Brain microvascular endothelial cell (primary cell): ENCODE data around the gene EPB41.
A peak's percentile ranks its signal among the peaks of the same experiment; 100 is the strongest.

Experiments used
- DNase-seq: peaks from one replicate; pipeline ENCODE4 v3.0.0-alpha.2; 2020
- H3K27ac ChIP-seq: fragments of 250-450 bp; sonication (Bioruptor Pico); 2 replicates; pipeline ENCODE4 v1.5.1; 2020; ENCODE audit warnings: mild to moderate bottlenecking, moderate library complexity
- H3K27me3 ChIP-seq: fragments of 250-450 bp; sonication (Bioruptor Pico); replicated peaks from 2 replicates; pipeline ENCODE4 v1.5.1; 2020; ENCODE audit warnings: mild to moderate bottlenecking
- H3K36me3 ChIP-seq: fragments of 250-450 bp; sonication (Bioruptor Pico); replicated peaks from 2 replicates; pipeline ENCODE4 v1.5.1; 2020; ENCODE audit warnings: mild to moderate bottlenecking
- H3K4me3 ChIP-seq: 2 replicates; pipeline ENCODE4 v1.5.1; 2011; ENCODE audit warnings: low read depth, mild to moderate bottlenecking, control low read depth, low read length, moderate library complexity
- in situ Hi-C: cut with HindIII; loops from 2 replicates; pipeline ENCODE4 v1.10.0; 2017; ENCODE audit warnings: low sequenced_read_pairs, low pct_ligation_motif_present
- TF ChIP-seq, protein P1 (sequence below): IDR thresholded peaks from 2 replicates; pipeline ENCODE4 v1.5.1; 2011; ENCODE audit warnings: low read depth, mild to moderate bottlenecking, moderate library complexity, low read length, control low read depth, inconsistent platforms; ENCODE audit errors: missing control alignments

EPB41 gene

DNA sequence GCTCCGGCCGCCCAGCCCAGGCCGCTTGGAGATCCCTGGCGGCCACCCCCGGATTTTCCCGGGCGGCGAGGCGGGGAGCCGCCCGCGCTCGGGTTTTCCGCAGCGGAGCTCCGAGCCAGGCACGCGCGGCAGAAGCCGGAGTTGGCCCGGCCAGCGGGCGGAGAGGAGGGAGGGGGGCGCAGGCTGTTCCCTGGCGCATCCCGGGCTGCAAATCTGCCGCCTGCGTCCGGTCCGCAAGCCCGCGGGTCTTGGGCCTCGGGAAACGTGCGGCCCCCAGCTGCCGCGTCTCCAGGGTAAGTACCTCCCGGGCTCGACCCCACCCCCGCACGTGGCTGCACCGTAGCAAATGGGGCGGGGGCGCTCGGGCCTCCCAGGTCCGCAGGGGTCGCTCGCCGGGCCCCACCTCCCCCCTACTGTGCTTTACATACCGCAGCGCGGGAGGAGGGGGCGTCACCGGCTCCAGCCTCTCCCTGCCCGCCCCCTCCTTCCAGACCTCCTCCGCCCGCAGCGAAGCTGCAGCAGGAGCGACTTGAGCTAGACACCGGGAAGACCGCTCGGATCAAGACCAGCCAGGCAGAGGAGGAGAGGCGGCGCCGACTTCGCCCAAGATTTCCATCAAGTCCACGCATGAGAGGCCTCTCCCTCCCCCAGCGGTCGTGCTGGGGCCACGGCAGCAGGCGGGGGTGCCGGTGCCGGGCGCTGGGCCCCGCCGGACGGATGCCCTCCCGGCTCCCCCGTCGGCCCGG, 207.7 kb downstream of the EPB41 start:
- Histone ChIP-seq H3K36me3 (no peaks in the 10 kb centered on the region), H3K27me3 (no peaks in the 10 kb centered on the region), H3K4me3 (peak overlapping the region; percentile 59), H3K27ac (no peak overlapping the region)
- DNase-seq, result no peak
- TF ChIP-seq, protein P1, sequence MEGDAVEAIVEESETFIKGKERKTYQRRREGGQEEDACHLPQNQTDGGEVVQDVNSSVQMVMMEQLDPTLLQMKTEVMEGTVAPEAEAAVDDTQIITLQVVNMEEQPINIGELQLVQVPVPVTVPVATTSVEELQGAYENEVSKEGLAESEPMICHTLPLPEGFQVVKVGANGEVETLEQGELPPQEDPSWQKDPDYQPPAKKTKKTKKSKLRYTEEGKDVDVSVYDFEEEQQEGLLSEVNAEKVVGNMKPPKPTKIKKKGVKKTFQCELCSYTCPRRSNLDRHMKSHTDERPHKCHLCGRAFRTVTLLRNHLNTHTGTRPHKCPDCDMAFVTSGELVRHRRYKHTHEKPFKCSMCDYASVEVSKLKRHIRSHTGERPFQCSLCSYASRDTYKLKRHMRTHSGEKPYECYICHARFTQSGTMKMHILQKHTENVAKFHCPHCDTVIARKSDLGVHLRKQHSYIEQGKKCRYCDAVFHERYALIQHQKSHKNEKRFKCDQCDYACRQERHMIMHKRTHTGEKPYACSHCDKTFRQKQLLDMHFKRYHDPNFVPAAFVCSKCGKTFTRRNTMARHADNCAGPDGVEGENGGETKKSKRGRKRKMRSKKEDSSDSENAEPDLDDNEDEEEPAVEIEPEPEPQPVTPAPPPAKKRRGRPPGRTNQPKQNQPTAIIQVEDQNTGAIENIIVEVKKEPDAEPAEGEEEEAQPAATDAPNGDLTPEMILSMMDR, result no peak
- in situ Hi-C loops, result no loop called here

DNA sequence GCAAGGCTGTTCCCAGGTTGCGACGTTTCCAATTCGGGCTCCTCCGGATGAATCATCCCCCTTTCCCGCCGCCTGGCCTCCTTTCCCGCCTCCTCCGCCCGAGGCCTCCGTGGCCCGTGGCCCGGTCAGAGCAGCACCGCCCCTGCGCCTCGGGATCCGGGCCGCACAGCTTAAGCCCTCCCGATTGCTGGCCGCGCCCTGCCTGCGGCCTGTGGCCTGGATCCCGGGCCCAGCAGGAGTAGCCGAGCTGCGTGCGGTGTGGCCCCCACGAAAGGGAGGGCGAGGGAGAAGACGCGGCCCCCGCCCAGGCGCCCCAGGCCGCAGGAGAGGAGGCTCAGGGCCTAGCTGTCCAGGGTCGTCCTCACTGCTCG, 208.3 kb downstream of the EPB41 start:
- no peaks in the 10 kb centered on the region for H3K27me3 ChIP-seq
- TF ChIP-seq, protein P1, result no peak
- H3K27ac ChIP-seq, result no peak overlapping the region
- peak overlapping the region; percentile 59 for H3K4me3 ChIP-seq
- DNase-seq, result no peak
- no peaks in the 10 kb centered on the region for H3K36me3 ChIP-seq
- in situ Hi-C loops, result no loop called here

DNA sequence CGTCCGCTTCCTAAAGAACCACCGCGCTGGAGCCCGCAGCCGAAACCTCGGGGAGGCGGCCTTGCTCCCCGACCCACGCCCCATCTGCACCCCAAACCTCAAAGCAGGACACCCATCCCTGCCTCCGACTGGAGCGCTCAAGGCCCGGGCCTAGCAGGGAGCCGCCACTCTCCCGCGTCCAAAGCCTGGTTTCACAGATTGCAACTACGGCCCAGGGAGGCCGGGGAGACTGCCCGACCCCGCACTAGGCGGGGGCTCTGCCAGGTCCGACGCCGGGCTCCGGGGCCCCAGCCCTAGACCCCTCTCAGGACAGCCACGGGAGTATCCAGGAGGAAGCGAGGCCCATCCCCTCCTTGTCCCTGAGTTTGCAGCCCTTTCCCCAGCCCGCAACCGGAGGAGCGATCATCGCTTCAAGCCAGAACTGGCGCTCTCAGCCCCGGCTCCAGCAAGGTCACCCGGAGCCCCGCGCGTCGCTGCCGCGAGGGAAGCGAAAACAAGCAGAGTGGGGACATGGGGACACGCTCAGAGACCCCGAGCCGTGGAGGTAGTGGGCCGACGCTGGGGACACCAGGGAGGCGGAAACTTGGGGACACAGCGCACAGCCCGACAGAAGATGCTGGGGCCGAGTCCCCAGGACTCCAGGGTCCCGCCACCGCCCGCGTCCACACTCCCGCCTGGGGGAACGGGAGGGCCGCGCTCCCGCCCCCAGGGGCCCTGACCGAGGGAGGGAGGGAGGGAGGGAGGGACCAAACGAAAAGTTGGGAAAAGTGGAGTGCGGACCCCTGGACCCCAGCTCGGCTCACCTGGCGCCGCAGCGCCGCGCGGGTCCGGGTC, 208.9 kb downstream of the EPB41 start:
- H3K4me3 ChIP-seq, result peak overlapping the region; percentile 59
- H3K27ac ChIP-seq, result no peak overlapping the region
- H3K36me3 ChIP-seq, result no peaks in the 10 kb centered on the region
- in situ Hi-C loops, result no loop called here
- no peaks in the 10 kb centered on the region for H3K27me3 ChIP-seq
- no peak for DNase-seq
- TF ChIP-seq, protein P1, result no peak

DNA sequence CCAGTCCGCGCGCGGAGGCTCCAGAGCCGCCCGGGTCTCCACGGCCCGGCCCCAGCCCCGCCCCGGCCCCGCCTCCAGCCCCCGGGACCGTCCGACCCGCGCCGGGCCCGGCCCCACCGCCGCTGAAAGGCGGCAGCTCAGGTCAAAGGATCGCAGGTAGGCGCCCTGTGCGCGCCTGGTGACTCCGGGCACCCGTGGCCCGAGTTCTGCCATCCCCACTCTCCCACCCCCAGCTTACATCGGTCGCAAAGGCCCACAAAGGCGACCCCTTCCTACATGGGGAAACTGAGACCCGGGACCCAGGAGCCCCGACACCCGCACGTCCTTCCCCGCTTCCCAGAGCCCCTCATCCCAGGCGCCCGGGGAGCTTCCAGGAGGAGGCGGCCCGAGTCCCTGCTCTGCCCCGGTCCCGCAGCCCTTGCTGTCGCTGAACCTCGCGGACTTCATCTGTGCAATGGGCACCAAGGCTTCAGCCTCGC, 209.6 kb downstream of the EPB41 start, which contains the start of gene TMEM200B:
TSS of gene TMEM200B (minus strand) at position 17 of the 479 bp plus-strand sequence. CDS start 2,075 bp downstream, outside the sequence.
- DNase-seq, result no peak
- H3K4me3 ChIP-seq, result peak within 1 kb of the TSS; percentile 59
- in situ Hi-C loops, result no loop called here
- H3K27ac ChIP-seq, result peak within 1 kb of the TSS; percentile 0
- TF ChIP-seq, protein P1, result no peak
- H3K36me3 ChIP-seq, result no peaks in the 10 kb centered on the region
- H3K27me3 ChIP-seq, result no peaks in the 10 kb centered on the region

DNA sequence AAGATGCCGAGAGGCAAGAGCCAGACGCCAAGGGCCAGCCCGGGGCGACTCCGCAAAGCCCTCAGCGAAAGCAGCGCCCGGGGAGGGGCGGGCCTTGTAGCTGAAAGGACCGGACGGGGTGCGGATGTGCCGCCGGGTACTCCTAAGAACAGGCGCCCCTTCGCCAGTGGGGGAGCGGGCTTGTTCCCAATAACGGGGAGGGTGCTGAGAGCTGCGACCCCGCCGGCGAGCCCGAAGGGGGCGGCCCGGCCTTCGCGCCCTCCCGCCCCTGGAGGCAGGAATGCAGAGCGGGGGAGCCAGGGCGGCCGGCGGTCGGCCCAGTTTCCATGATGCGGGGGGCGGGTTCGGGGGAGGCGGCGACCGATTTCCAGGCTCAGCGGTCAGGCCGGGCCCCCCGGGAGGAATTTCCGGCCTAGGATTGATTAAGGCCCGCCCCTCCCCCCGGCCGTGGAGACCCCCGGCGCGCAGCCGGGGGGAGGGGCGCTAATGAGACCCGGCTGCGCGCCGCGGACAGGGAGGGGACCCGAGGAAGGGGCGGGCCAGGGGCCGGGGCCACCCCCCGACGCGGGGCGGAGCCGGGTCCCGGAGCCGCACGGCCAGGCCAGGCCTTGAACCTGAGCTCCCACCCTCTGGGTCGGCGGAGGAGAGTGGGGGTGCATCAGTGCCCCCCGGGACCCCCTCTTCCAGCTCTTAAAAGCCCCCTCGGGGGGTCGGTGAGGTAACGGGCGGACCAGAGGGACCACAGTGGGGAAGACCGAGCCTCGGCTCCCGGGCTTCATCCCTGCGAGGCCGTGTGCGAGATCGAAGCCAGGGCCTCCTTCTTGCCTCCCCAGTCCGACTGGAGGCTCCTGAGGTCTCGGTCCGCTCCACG, 210.2 kb downstream of the EPB41 start:
- TF ChIP-seq, protein P1, result peak; percentile 59
- Histone ChIP-seq H3K27me3 (no peaks in the 10 kb centered on the region), H3K36me3 (no peaks in the 10 kb centered on the region), H3K27ac (peak overlapping the region; percentile 0), H3K4me3 (peak overlapping the region; percentile 59)
- peak; percentile 46 for DNase-seq
- in situ Hi-C loops, result no loop called here
